Lower leg skin (tissue), 4 donors: ENCODE measurements around the gene CELF5. TPM values are rescaled to one million over a fixed set of nuclear protein-coding genes. Genes with fewer than 3 reads are reported as not detected.

ENCODE experiments used
- DNase-seq, 2 donors: peaks; one replicate each; pipeline ENCODE4 v3.0.0-alpha.2; 2019; ENCODE audit warnings: low spot score in 2 of 2
- H3K4me3 ChIP-seq: fragments of 200-600 bp; sonication (generic); 2 replicates; pipeline ENCODE4 v1.5.1; 2017; ENCODE audit warnings: mild to moderate bottlenecking, low read depth; ENCODE audit not compliant: poor library complexity, severe bottlenecking
- POLR2A ChIP-seq, 2 donors: fragments of 450-650 bp; IDR thresholded peaks; one replicate each; pipeline ENCODE4 v1.6.1; 2016 to 2017; ENCODE audit warnings: antibody characterized with exemption in 2 of 2, mild to moderate bottlenecking in 1 of 2, moderate library complexity in 1 of 2
- WGBS, 2 donors: methylation state at CpG; one replicate each; pipeline ENCODE4 v1.1.5; 2018; 5-methylcytosine and 5-hydroxymethylcytosine counted together
- intact Hi-C: fragments of 100-400 bp; cut with DNase I; formaldehyde crosslinking; loops from one replicate; pipeline ENCODE4 v1.15.0; 2023; ENCODE audit warnings: low total_unique reads
- total RNA-seq, 4 donors: library from RNA; depleted of rRNA; stranded (reverse); fragments of >200 nt; gene quantifications; one replicate each; pipeline ENCODE4 v1.1.0, GENCODE V29; 2016
- TF ChIP-seq, protein P1 (sequence below), 3 donors: fragments of 450-650 bp; IDR thresholded peaks; one replicate each; pipeline ENCODE4 v1.5.1; 2016; ENCODE audit warnings: antibody characterized with exemption in 3 of 3, mild to moderate bottlenecking in 3 of 3, moderate library complexity in 2 of 3

The CELF5 gene
- total RNA-seq, 4 donors from 2014 or later = 0.20 to 0.39 TPM; not detected in 2

- 0% methylated on average over 12 to 33 of the region's 38 CpGs for WGBS, 2 donors
- intact Hi-C loops = no loop called here
- DNase-seq = no peak
- peak overlapping the region; percentile 64 for H3K4me3 ChIP-seq
- TF ChIP-seq, protein P1, sequence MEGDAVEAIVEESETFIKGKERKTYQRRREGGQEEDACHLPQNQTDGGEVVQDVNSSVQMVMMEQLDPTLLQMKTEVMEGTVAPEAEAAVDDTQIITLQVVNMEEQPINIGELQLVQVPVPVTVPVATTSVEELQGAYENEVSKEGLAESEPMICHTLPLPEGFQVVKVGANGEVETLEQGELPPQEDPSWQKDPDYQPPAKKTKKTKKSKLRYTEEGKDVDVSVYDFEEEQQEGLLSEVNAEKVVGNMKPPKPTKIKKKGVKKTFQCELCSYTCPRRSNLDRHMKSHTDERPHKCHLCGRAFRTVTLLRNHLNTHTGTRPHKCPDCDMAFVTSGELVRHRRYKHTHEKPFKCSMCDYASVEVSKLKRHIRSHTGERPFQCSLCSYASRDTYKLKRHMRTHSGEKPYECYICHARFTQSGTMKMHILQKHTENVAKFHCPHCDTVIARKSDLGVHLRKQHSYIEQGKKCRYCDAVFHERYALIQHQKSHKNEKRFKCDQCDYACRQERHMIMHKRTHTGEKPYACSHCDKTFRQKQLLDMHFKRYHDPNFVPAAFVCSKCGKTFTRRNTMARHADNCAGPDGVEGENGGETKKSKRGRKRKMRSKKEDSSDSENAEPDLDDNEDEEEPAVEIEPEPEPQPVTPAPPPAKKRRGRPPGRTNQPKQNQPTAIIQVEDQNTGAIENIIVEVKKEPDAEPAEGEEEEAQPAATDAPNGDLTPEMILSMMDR (IDR thresholded peaks at IDR 0.05) = no peak
- no peak for TF ChIP-seq POLR2A (IDR thresholded peaks at IDR 0.05)
Measured at GRCh38 chr19:3186160-3186688, 38.2 kb upstream of the CELF5 start.

GRCh38 chr19:3186891-3187661, 37.4 kb upstream of the CELF5 start:
- whole genome bisulfite sequencing, 2 donors = 64 to 70% methylated on average over 23 of the region's 23 CpGs
- H3K4me3 ChIP-seq = no peak overlapping the region
- DNase-seq = no peak
- no peak for TF ChIP-seq POLR2A (IDR thresholded peaks at IDR 0.05)
- TF ChIP-seq, protein P1 (IDR thresholded peaks at IDR 0.05) = no peak
- intact Hi-C loops = no loop called here

GRCh38 chr19:3187662-3188511, 36.6 kb upstream of the CELF5 start:
- 85% methylated on average over 34 to 36 of the region's 36 CpGs for WGBS, 2 donors
- TF ChIP-seq, protein P1 (IDR thresholded peaks at IDR 0.05) = no peak
- no peak for TF ChIP-seq POLR2A (IDR thresholded peaks at IDR 0.05)
- intact Hi-C loops = no loop called here
- DNase-seq = no peak
- no peak overlapping the region for H3K4me3 ChIP-seq

- WGBS, 2 donors = 93 to 95% methylated on average over 34 to 35 of the region's 35 CpGs
- no peak overlapping the region for H3K4me3 ChIP-seq
- TF ChIP-seq POLR2A (IDR thresholded peaks at IDR 0.05) = no peak
- TF ChIP-seq, protein P1 (IDR thresholded peaks at IDR 0.05) = no peak
- intact Hi-C loops = no loop called here
- DNase-seq = no peak
Measured at GRCh38 chr19:3188627-3189596, 35.5 kb upstream of the CELF5 start.
